HG03103 (cell line): ENCODE measurements around the gene GPR137B.
"Not testable (repeated sequence)": the region's sequence is repeated elsewhere in the genome, so short reads cannot be mapped to it uniquely, and the experiment has no call there.

Source experiments
- ATAC-seq: cut with Tn5 transposase; IDR thresholded peaks from one replicate; pipeline ENCODE4 v1.9.1; 2021; ENCODE audit warnings: low read depth; ENCODE audit not compliant: unreplicated experiment

Gene GPR137B, protein sequence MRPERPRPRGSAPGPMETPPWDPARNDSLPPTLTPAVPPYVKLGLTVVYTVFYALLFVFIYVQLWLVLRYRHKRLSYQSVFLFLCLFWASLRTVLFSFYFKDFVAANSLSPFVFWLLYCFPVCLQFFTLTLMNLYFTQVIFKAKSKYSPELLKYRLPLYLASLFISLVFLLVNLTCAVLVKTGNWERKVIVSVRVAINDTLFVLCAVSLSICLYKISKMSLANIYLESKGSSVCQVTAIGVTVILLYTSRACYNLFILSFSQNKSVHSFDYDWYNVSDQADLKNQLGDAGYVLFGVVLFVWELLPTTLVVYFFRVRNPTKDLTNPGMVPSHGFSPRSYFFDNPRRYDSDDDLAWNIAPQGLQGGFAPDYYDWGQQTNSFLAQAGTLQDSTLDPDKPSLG

DNA sequence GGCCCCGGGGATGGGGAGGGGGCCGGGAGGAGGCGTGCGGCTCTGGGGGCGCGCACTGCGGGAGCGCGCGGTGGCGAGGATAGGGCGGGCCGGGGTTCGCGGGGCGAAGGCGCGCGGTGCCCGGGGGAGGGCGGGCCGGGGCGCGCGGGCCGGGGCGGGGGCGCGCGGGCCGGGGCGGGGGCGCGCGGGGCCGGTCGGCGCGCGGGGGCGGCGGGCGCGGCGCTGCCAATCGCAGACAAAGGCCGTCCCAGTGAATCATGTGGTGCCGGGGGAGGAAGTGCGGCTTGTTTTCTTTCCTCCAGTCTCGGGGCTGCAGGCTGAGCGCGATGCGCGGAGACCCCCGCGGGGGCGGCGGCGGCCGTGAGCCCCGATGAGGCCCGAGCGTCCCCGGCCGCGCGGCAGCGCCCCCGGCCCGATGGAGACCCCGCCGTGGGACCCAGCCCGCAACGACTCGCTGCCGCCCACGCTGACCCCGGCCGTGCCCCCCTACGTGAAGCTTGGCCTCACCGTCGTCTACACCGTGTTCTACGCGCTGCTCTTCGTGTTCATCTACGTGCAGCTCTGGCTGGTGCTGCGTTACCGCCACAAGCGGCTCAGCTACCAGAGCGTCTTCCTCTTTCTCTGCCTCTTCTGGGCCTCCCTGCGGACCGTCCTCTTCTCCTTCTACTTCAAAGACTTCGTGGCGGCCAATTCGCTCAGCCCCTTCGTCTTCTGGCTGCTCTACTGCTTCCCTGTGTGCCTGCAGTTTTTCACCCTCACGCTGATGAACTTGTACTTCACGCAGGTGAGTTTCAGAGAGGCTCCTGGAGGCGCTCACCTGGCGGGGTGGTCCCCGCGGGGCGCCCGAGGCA is at the start of gene GPR137B:
TSS of gene GPR137B (plus strand) at position 287 of the 851 bp plus-strand sequence. CDS start at position 371, 84 bp downstream.
- peak; percentile 49 for ATAC-seq

DNA sequence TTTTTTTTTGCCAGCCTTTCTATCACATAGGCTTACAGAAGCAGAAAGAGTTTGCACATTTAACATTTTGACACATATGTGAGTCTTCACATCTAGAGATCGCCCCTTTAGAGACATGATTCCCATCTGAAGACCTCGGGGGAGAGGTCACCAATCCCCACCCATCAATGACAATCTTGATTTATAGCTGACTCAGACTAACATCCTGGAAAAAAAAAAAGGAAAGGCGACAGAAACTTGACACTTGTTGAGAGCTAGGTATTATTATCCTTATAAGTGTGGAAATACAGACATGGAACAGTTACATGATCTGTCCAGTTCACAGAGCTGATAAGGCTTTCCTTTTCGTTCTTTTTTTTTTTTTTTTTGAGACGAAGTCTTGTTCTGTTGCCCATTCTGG is 49.4 kb upstream of the GPR137B start:
- no peak for ATAC-seq

DNA sequence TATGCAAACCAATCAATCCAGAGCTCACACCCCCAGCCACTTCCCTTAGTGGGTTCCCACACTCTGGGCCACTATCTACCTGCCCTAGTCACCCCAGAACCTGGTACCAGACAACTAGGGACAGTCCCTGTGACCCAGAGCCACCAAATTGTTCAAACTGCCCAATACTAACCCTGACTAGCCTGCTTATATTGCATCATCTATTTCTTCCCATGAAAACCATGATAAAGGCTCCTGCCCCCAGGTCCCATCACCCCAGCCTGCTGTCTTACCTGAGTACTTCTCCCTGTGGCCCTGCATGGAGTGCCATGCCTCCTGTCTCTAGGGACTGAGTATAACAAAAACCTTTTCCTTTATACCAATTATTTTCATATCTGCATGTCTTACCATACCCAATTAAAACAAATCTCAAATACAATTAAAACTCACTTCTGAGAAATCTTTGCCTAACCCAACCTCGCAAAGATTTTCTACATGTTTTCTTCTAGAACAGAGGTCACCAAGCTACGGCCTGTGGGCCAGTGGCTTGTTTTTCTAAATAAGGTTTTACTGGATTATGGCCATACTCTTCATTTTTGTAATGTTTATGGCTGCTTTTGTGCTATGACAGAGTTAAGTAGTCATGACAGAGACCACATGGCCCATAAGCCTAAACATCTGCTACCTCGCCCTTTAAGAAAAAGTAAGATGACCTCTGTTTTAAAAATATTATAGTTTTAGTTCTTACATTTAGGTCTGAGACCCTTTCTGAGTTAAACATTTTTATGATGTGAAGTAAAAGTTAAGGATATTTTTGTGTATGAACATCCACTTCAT is 46.4 kb upstream of the GPR137B start:
- no peak for ATAC-seq

DNA sequence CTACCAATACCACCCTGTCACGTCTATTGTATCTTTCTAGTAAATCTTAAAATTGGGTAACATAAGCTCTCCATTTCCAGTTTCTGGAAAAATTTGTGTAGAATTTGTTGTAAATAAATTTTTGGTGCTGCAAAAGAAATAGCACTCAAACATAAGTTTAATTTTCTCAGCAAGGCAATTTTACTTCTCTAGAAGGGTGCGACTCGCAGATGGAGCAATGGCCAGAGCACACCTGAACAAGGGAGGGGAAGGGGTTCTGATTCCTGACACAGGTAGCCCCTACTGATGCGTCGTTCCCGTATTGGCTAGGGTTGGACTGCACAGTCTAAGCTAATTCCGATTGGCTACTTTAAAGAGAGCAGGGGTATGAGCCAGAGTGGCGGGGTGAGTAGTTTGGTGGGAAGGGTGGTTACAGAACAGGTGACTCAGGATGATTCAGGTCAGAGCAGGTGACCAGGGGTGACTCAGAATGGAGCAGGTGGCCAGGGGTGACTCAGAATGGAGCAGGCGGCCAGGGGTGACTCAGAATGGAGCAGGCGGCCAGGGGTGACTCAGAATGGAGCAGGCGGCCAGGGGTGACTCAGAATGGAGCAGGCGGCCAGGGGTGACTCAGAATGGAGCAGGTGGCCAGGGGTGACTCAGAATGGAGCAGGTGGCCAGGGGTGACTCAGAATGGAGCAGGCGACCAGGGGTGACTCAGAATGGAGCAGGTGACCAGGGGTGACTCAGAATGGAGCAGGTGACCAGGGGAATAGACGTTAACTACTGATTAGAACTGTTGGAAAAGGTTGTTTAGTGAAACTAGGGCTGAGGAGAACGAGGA is 45.5 kb upstream of the GPR137B start:
- not testable (repeated sequence) for ATAC-seq

- ATAC-seq, result no peak
These were observed 44.1 kb upstream of the GPR137B start for GRCh38 chr1:236098267-236098666.

DNA sequence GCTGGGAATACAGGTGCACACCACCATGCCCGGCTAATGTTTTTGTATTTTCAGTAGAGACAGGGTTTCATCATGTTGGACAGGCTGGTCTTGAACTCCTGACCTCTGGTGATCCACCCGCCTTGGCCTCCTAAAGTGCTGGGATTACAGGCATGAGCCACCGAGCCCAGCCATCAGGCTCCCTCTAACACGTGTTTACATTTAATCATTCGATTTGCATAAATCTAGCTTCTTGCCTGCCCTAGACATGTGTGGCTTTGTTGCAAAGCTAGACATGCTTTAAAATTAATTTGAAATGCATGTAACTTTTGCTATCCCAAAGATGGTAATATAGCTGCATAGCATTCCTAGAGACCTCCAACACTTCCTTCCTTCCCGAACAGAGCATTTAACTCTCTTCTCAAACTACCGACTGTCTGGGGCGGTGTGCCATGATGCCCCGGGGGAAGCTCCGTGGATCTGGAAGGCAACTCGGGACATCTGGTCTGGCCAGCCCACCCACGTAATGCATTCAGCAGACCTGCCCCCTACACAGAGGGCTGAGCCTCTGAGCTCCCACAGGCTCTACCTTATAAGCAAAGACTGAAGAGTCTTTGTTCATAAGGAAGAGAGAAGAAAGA is 42.9 kb upstream of the GPR137B start:
- no peak for ATAC-seq

DNA sequence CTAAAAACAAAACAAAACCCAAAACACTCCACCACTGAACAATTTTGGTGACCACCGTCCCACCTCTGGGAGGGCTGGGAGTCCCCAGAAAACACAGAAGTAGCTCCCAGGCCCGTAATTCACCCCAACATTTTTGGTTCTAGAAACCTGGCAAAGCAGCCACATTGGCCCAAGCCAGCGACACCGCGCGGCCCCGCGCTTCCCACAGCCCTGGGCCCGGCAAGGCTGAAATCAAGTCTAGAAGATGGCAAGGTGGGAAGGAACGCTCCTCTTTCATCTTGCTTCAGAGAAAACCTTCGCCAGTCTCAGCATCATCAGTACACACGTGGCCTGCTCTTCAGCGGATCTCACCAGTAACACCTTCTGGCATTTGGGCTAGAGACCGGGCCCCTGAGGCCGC is 41.5 kb upstream of the GPR137B start:
- no peak for ATAC-seq

DNA sequence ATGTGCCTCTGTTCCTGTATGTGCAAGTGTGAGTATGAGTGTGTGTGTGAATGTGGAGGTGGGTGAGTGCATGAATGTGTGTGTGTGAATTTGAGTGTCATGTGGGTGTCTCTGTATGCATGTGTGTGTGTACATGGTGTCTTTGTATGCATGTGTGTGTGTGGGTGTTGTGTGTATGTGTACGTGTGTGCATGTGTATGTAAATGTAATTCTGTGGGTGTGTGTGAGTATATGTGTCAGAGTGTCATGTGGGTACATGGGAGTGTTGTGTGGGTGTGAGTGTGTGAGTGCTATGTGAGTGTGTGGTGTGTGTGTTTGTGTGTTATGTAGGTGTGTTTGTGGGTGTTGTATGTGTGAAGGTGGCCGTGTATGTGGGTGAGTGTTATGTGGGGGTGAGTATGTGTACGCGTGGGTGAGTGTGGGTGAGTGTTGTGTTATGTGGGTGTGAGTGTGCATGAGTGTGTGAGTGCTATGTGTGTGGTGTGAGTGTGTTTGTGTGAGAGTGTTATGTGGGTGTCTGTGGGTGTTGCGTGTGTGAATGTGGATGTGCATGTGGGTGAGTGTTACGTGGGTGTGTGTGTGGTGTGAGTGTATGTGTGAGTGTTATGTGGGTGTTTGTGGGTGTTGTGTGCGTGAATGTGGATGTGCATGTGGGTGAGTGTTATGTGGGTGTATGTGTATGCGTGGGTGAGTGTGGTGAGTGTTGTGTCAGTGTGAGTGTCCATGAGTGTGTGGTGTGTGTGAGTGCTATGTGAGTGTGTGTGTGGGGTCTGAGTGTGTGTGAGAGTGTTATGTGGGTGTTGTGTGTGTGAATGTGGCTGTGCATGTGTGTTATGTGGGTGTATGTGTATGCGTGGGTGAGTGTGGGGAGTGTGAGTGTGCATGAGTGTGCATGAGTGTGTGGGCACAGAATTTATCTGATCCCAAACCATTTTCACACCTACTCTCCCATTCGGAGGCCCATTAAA is 40.8 kb upstream of the GPR137B start:
- ATAC-seq, result no peak

DNA sequence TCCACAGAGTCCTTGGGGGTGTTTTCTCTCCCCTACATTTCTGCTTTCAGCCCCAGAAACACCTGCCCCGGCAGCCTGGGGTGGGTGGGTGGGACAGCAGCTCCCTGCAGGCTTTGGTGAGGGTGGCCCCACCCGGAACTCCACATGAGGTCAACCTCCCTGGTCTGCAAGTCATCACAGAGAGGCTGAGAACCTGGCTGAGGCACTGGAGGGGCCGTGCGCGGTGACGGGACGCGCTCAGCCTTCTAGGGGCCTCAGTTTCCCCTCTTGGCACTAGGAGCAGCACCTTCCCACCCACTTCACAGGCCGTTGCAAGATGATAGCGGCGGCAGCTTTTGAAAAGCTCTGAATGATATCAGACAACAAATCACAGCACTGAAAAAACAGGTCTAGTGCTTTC is 39.7 kb upstream of the GPR137B start:
- no peak for ATAC-seq

DNA sequence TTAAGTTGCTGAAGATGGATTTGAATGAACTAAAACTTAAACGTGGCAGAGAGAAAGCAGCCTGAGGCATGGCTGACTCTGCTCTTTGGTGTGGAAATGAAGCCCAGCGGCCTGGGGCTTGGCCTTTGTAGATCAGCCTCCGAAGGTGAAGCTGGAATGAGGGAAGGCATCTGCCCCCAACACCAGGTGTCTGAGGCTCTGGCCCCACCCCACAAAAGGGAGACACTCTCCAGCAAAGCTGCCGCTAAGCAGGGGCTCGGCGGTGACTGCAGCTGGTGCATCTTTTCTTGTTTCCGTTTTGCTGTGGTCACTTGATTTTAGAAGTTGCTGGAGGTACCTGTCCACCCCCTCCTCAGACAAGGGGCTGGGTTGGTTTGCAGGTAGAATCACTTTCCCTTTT is 39.3 kb upstream of the GPR137B start:
- no peak for ATAC-seq

DNA sequence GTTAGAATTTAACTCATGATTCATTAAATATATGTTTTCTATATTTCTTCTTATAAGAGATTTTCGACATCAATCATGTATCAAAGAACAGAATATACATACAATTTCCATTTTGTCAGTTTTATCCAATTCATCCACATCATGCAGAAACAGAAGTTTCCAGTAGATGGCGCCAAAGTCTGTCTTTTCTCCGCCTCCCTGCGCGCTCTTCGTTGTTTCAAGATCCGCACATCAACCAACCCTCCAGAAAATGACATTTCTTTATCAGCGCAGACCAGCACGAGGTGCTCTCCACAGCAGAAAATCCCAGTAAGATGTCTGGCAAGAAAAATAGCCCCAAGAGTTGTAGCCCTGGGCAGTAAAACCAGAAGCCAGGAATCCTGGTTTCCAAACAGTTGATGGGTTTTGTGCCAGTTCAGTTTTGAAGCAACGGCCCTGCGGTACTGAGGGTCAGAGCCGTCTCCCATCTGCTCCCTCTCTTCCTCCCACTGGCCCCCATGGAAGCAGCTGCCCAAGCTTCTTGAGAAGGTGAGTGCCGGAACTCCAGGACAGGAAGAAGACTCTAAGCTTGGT is 38.6 kb upstream of the GPR137B start:
- ATAC-seq, result no peak

DNA sequence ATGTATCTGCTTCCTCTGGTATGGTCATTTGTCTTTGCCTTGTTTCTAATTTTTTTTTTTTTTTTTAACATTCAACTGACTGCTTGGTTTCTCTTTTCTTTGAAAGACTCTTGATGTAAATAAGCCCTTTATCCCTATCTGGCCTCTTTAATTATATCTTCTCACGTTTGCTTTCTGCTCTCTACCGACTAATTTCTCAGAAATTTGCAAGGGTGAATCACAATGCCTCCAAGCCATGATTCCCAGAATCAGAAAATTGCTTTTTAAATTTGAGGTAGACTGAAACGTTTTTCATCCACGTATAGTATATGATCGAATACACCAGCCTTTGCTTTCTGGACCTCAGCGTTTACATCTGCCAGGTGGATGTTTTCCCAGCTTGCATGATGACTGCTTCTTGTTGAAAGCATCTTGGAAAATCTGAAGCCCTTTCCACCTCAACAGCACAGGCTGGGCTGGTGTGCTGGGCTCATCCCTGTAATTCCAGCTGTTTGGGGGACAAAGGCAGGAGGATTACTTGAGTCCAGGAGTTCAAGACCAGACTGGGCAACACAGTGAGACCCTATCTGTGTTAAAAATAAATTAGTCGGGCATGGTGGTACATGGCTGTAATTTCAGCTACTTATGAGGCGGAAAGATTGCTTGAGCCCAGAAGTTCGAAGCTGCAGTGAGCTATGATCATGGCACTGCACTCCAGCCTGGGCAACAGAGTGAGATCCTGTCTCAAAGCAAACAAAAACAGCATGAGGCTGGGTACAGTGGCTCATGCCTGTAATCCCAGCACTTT is 35.0 kb upstream of the GPR137B start:
- ATAC-seq, result no peak

DNA sequence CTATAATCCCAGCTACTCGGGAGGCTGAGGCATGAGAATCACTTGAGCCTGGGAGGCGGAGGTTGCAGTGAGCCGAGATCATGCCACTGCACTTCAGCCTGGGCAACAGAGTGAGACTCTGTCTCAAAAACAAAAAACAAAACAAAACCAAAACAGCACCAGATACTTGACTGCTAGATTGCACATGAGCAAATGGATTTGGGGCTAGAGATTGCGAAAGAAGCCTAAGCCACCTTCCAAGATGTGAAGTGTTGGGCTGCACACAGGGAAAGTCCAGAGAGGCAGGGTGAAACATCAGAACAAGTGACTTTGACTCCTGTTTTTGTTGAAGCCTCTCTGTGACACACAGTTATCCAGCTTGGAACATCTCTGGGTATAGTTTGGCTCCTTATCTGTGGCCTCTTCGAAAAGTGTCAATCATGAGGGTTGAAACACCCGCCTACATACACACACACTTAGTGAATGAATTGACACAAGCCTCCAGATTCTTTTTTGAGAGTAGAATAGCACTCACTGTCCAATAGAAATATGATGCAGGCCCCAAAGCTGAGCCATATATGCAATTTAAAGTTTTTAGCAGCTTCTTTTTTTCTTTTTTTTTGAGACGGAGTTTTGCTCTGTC is 34.2 kb upstream of the GPR137B start:
- no peak for ATAC-seq

DNA sequence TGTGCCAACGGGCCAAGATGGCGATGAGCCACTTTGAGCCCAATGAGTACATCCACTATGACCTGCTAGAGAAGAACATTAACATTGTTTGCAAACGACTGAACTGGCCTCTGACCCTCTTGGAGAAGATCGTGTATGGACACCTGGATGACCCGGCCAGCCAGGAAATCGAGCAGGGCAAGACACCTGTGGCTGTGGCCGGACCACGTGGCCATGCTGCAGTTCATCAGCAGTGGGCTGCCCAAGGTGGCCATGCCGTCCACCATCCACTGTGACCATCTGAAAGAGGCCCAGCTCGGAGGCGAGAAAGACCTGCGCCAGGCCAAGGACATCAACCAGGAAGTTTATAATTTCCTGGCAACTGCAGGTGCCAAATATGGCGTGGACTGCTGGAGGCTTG is 32.2 kb upstream of the GPR137B start:
- no peak for ATAC-seq

DNA sequence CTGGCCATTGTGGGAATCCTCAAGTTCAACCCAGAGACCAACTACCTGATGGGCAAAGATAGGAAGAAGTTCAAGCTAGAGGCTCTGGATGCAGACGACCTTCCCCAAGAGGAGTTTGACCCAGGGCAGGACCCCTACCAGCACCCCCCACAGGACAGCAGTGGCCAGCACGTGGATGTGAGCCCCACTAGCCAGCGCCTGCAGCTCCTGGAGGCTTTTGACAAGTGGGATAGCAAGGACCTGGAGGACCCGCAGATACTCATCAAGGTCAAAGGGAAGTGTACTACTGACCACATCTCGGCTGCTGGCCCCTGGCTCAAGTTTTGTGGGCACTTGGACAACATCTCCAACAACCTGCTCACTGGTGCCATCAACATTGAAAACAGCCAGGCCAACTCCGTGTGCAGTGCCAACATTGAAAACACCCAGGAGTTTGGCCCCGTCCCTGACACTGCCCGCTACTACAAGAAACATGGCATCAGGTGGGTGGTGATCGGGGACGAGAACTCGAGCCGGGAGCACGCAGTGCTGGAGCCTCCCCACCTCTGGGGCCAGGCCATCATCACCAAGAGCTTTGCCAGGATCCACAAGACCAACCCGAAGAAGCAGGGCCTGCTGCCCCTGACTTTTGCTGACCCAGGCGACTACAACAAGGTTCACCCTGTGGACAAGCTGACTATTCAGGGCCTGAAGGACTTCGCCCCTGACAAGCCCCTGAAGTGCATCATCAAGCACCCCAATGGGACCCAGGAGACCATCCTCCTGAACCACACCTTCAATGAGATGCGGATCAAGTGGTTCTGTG is 30.6 kb upstream of the GPR137B start:
- no peak for ATAC-seq

DNA sequence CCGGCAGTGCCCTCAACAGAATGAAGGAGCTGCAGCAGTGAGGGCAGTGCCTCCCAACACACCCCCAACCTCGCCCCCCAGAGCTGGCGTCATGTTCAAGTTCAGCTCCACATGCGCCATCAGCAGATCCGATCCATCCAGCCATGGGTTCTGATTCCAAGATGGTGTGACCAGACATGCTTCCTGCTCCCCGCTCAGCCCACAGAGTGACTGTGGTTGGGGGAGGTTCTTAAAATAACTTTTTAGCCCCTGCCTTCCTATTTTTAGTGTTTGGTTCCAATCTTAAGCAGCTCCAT is 30.1 kb upstream of the GPR137B start:
- ATAC-seq, result no peak
